Panc1 (cell line): ENCODE results near the gene ZNF444. TPM values are rescaled to one million over a fixed set of nuclear protein-coding genes. Genes with fewer than 3 reads are reported as not detected.
A peak's percentile ranks its signal among the peaks of the same experiment; 100 is the strongest.

Experiments used
- ATAC-seq: fragments of 200-7000 bp; cut with Tn5 transposase; 2 replicates; pipeline ENCODE4 v1.9.1; 2020; ENCODE audit warnings: mild to moderate bottlenecking, moderate library complexity
- BruUV-seq: library from RNA; stranded (reverse); fragments of 400-500 nt; replicated peaks from 2 replicates; lab custom pipeline; 2021; lab: Mats Ljungman, UMichigan
- CTCF ChIA-PET: fragments of 300-600 bp; sonication (Branson Sonifier 250); formaldehyde crosslinking; loops from one replicate; lab custom pipeline; 2022; ENCODE audit warnings: antibody characterized with exemption; lab: Charles Lee
- POLR2A ChIA-PET: fragments of 300-600 bp; sonication (Branson Sonifier 250); formaldehyde crosslinking; loops from one replicate; lab custom pipeline; 2022; ENCODE audit warnings: antibody characterized with exemption; lab: Charles Lee
- DNase-seq: peaks from one replicate; pipeline ENCODE4 v3.0.0-alpha.2; 2010; ENCODE audit warnings: low read depth, low spot score
- H3K27ac ChIP-seq: 2 replicates; pipeline ENCODE4 v1.5.1; 2011; ENCODE audit warnings: mild to moderate bottlenecking, low read length, inconsistent platforms
- H3K27me3 ChIP-seq: fragments of 200-500 bp; sonication (Bioruptor generic); 2 replicates; pipeline ENCODE4 v1.6.0; 2014; ENCODE audit warnings: low read length, inconsistent platforms; ENCODE audit not compliant: control insufficient read depth, insufficient read depth
- H3K36me3 ChIP-seq: fragments of 200-500 bp; sonication (Bioruptor generic); 2 replicates; pipeline ENCODE4 v1.5.1; 2014; ENCODE audit warnings: inconsistent platforms, mild to moderate bottlenecking, low read length, moderate library complexity; ENCODE audit not compliant: control insufficient read depth, insufficient read depth
- H3K4me1 ChIP-seq: 2 replicates; pipeline ENCODE4 v1.5.1; 2011; ENCODE audit warnings: inconsistent platforms, mild to moderate bottlenecking, low read length, moderate library complexity; ENCODE audit not compliant: control insufficient read depth, insufficient read depth
- H3K4me3 ChIP-seq, 2 experiments: 2 replicates each; pipeline ENCODE4 v1.5.1; 2011 to 2012; ENCODE audit warnings: low read depth in 2 of 2, low read length in 2 of 2, mild to moderate bottlenecking in 2 of 2, inconsistent platforms in 1 of 2, moderate library complexity in 1 of 2
- H3K9me3 ChIP-seq: fragments of 200-500 bp; sonication (Bioruptor generic); 2 replicates; pipeline ENCODE4 v1.5.1; 2014; ENCODE audit warnings: low read depth, mild to moderate bottlenecking, inconsistent platforms, low read length, moderate library complexity; ENCODE audit not compliant: control insufficient read depth, insufficient read depth
- POLR2AphosphoS5 ChIP-seq: IDR thresholded peaks from 2 replicates; pipeline ENCODE4 v1.6.1; 2012; ENCODE audit warnings: mild to moderate bottlenecking, low read depth, low read length, moderate library complexity
- SIN3A ChIP-seq: IDR thresholded peaks from 2 replicates; pipeline ENCODE4 v1.6.1; 2012; ENCODE audit warnings: low read depth, mild to moderate bottlenecking, low read length, moderate library complexity, borderline replicate concordance; ENCODE audit not compliant: insufficient read depth
- TCF7L2 ChIP-seq: IDR thresholded peaks from 2 replicates; pipeline ENCODE4 v1.6.1; 2011; ENCODE audit warnings: mild to moderate bottlenecking, low read depth, low read length, inconsistent platforms
- in situ Hi-C: cut with HindIII; loops from 2 replicates; pipeline ENCODE4 v1.10.0; 2016; ENCODE audit warnings: low sequenced_read_pairs, low pct_unique_long_range_greater_than_20kb
- intact Hi-C: fragments of 100-400 bp; cut with micrococcal nuclease; formaldehyde crosslinking; loops from one replicate; pipeline ENCODE4 v1.10.0; 2022; ENCODE audit not compliant: unreplicated experiment
- total RNA-seq: library from RNA; stranded (reverse); gene quantifications from one replicate; pipeline ENCODE4 v1.2.1, GENCODE V29; 2021; ENCODE audit not compliant: unreplicated experiment
- TF ChIP-seq, protein P1 (sequence below): fragments of 450-650 bp; IDR thresholded peaks from 2 replicates; pipeline ENCODE4 v1.5.1; 2017; ENCODE audit warnings: mild to moderate bottlenecking
- TF ChIP-seq, protein P2 (sequence below), 2 experiments: IDR thresholded peaks; 2 replicates each; pipeline ENCODE4 v1.6.1; 2011 to 2012; ENCODE audit warnings: low read depth in 2 of 2, control low read depth in 1 of 2, low read length in 1 of 2, mild to moderate bottlenecking in 1 of 2, moderate library complexity in 1 of 2; ENCODE audit not compliant: insufficient read depth in 1 of 2

Gene ZNF444
- total RNA-seq, 1 experiment from 2014 or later: 81.5 TPM

DNA sequence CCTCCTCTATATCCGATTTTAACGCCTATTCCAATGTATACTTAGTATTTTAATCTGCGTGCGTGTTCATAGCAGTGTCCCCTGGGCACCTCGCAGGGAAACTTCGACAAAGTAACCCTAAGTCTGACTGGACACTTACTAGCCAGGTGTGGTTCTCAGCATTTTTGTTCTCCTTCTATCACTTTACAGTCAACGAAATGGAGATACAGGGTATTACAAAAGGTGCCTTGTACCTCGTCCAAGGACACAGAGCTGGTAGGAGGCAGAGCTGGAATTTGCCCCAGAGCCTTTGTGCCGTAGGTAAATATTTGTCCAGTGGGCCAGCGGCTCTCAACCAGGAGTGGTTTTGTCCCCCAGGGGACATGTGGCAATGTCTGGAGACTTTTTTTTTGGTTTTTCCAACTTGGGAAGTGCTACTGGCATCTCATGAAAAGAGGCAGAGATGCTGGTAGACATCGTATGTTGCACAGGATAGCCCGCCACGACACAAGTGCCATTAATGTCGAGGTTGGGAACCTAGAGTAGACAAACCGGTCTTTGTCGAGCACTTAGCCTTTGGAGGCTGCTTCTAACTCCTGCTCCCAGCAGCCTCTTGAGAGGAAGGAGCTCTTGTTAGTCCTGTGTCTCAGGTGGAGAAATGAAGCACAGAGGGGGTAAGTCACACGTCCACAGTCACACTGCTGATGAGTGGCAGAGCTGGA, 1.1 kb downstream of the ZNF444 start:
- H3K4me3 ChIP-seq: peak overlapping the region; percentile 61 to 71
- no peaks in the 10 kb centered on the region for H3K36me3 ChIP-seq
- ATAC-seq (no peak), DNase-seq (no peak)
- ChIA-PET CTCF (no interaction called here), POLR2A (no interaction called here)
- TF ChIP-seq, protein P1, sequence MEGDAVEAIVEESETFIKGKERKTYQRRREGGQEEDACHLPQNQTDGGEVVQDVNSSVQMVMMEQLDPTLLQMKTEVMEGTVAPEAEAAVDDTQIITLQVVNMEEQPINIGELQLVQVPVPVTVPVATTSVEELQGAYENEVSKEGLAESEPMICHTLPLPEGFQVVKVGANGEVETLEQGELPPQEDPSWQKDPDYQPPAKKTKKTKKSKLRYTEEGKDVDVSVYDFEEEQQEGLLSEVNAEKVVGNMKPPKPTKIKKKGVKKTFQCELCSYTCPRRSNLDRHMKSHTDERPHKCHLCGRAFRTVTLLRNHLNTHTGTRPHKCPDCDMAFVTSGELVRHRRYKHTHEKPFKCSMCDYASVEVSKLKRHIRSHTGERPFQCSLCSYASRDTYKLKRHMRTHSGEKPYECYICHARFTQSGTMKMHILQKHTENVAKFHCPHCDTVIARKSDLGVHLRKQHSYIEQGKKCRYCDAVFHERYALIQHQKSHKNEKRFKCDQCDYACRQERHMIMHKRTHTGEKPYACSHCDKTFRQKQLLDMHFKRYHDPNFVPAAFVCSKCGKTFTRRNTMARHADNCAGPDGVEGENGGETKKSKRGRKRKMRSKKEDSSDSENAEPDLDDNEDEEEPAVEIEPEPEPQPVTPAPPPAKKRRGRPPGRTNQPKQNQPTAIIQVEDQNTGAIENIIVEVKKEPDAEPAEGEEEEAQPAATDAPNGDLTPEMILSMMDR: no peak
- TF ChIP-seq TCF7L2 (no peak), SIN3A (no peak), POLR2AphosphoS5 (no peak)
- TF ChIP-seq, protein P2, sequence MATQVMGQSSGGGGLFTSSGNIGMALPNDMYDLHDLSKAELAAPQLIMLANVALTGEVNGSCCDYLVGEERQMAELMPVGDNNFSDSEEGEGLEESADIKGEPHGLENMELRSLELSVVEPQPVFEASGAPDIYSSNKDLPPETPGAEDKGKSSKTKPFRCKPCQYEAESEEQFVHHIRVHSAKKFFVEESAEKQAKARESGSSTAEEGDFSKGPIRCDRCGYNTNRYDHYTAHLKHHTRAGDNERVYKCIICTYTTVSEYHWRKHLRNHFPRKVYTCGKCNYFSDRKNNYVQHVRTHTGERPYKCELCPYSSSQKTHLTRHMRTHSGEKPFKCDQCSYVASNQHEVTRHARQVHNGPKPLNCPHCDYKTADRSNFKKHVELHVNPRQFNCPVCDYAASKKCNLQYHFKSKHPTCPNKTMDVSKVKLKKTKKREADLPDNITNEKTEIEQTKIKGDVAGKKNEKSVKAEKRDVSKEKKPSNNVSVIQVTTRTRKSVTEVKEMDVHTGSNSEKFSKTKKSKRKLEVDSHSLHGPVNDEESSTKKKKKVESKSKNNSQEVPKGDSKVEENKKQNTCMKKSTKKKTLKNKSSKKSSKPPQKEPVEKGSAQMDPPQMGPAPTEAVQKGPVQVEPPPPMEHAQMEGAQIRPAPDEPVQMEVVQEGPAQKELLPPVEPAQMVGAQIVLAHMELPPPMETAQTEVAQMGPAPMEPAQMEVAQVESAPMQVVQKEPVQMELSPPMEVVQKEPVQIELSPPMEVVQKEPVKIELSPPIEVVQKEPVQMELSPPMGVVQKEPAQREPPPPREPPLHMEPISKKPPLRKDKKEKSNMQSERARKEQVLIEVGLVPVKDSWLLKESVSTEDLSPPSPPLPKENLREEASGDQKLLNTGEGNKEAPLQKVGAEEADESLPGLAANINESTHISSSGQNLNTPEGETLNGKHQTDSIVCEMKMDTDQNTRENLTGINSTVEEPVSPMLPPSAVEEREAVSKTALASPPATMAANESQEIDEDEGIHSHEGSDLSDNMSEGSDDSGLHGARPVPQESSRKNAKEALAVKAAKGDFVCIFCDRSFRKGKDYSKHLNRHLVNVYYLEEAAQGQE (IDR thresholded peaks at IDR 0.05; ENCODE audit: insufficient read depth in 1 of 2, low read depth in 2 of 2, low read length in 1 of 2): no peak
- H3K27ac ChIP-seq: peak overlapping the region; percentile 84
- in situ Hi-C loops (no loop called here), intact Hi-C loops (no loop called here)
- TSS peak; percentile 66 for BruUV-seq
- H3K27me3 ChIP-seq: no peaks in the 10 kb centered on the region
- H3K4me1 ChIP-seq: peaks cover 23% of the 10 kb centered on the region
- no peaks in the 10 kb centered on the region for H3K9me3 ChIP-seq

DNA sequence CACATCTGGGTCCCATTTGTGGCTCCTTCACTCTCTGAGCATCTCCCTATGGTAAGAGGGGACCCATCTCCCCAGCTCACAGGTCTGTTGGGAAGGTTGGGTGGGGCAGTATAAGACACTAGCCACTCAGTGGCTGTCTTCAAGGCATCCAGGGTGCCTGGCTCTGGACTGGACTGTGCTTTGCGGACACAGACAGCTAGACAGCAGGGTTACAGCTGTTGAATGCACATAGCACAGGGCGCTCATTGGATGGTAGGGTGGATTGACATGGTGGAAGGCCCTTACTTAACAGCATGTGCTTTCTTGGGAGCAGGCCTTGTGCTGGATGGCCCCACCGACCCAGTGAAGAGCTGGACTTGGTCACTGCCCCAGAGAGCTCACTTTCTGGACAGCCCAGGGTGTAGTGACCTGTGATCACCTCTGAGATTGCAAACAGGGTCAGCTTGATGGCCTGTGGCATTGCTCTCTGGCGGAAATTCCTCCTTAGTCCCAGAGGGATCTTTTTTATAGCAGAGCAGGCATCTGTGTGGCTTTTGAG, 1.9 kb downstream of the ZNF444 start:
- intact Hi-C loops: no loop called here
- Histone ChIP-seq H3K4me3 (no peak overlapping the region; a peak in 1 of 4 replicates), H3K27ac (peak overlapping the region; percentile 84), H3K9me3 (no peaks in the 10 kb centered on the region), H3K4me1 (peaks cover 23% of the 10 kb centered on the region), H3K27me3 (no peaks in the 10 kb centered on the region), H3K36me3 (no peaks in the 10 kb centered on the region)
- ChIA-PET CTCF (no interaction called here), POLR2A (no interaction called here)
- DNase-seq (no peak), ATAC-seq (no peak)
- BruUV-seq: no TSS peak
- TF ChIP-seq TCF7L2 (no peak), SIN3A (no peak)
- TF ChIP-seq, protein P2 (IDR thresholded peaks at IDR 0.05; ENCODE audit: insufficient read depth in 1 of 2, low read depth in 2 of 2, low read length in 1 of 2): no peak
- TF ChIP-seq, protein P1: no peak
- in situ Hi-C loops: no loop called here
